ENCODE measurements around the gene SRRM4.

Gene SRRM4

DNA sequence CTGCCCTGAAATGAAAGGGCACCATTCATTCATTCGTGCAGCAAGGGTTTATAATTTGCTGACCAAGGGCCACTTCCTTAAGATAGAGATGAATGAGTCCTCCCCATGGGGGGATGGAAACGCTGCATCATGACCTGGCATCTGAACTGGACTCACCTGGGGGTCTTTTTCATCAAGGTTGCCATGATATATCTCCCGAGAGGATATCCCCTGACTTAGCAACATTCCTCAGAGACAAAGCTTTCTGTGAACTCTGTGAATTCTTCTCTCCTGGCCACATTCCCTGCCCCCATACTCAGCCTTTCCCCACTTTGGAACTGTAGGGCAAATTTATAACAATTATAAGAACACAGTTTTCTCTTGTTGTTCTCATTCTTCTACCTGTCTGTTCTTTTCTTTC is 30.8 kb downstream of the SRRM4 start:
- Mint-ChIP-seq H3K9me3 (peaks cover 10% of the 10 kb centered on the region), H3K27ac (no peak overlapping the region), H3K4me1 (peaks cover 11% of the 10 kb centered on the region), H3K27me3 (ENCODE audit: low read depth) (peaks cover 11% of the 10 kb centered on the region), H3K4me3 (no peak overlapping the region), H3K36me3 (ENCODE audit: low read depth) (no peaks in the 10 kb centered on the region)
- TF ChIP-seq, protein P1, sequence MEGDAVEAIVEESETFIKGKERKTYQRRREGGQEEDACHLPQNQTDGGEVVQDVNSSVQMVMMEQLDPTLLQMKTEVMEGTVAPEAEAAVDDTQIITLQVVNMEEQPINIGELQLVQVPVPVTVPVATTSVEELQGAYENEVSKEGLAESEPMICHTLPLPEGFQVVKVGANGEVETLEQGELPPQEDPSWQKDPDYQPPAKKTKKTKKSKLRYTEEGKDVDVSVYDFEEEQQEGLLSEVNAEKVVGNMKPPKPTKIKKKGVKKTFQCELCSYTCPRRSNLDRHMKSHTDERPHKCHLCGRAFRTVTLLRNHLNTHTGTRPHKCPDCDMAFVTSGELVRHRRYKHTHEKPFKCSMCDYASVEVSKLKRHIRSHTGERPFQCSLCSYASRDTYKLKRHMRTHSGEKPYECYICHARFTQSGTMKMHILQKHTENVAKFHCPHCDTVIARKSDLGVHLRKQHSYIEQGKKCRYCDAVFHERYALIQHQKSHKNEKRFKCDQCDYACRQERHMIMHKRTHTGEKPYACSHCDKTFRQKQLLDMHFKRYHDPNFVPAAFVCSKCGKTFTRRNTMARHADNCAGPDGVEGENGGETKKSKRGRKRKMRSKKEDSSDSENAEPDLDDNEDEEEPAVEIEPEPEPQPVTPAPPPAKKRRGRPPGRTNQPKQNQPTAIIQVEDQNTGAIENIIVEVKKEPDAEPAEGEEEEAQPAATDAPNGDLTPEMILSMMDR (IDR thresholded peaks at IDR 0.05; ENCODE audit: unreplicated experiment in 3 of 3) = no peak

DNA sequence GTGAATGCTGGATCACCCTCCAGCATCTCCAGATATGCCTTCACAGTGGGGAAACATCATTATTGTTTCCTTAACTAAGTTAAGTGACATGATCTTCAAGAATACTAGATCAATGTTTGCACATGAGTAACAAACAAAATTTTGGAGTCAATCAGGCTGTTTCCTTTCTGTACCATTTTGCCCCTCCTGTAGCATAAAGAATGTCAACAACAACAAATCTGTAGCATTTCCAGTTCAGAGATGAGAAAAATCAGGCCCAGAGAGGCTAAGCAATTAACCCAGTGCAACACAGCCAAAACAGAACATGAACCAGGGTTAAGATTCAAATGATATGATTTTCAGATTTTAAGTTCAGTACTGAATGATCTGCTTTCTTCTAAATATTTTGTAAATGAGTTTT is 31.7 kb downstream of the SRRM4 start:
- Mint-ChIP-seq H3K36me3 (ENCODE audit: low read depth) (no peaks in the 10 kb centered on the region), H3K27ac (no peak overlapping the region), H3K4me3 (no peak overlapping the region), H3K27me3 (ENCODE audit: low read depth) (peaks cover 13% of the 10 kb centered on the region), H3K9me3 (peaks cover 10% of the 10 kb centered on the region), H3K4me1 (peaks cover 7% of the 10 kb centered on the region)
- TF ChIP-seq, protein P1 (IDR thresholded peaks at IDR 0.05; ENCODE audit: unreplicated experiment in 3 of 3) = no peak

DNA sequence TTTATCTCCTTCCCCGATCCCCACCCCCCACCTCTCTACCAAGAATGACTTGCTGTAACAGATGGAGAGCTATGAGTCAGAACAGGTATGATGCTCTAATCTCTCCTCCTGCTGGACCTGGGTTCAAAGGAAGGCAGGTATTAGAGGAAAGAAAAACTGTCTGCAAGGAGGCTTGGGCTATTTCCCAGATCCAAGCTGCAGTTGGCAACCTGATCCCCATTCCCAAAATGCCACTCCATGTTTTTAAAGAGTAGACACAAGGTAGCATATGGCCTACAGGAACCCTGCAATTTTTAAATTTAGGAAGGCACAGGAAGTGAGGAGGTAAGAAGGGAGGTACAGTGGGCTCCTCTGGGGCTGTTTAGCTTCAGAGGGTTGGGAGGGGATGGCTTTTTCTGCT is 33.0 kb downstream of the SRRM4 start:
- Mint-ChIP-seq H3K4me1 (no peaks in the 10 kb centered on the region), H3K9me3 (peaks cover 7% of the 10 kb centered on the region), H3K36me3 (ENCODE audit: low read depth) (no peaks in the 10 kb centered on the region), H3K27me3 (ENCODE audit: low read depth) (peaks cover 13% of the 10 kb centered on the region), H3K4me3 (no peak overlapping the region), H3K27ac (no peak overlapping the region)
- TF ChIP-seq, protein P1 (IDR thresholded peaks at IDR 0.05; ENCODE audit: unreplicated experiment in 3 of 3) = no peak

DNA sequence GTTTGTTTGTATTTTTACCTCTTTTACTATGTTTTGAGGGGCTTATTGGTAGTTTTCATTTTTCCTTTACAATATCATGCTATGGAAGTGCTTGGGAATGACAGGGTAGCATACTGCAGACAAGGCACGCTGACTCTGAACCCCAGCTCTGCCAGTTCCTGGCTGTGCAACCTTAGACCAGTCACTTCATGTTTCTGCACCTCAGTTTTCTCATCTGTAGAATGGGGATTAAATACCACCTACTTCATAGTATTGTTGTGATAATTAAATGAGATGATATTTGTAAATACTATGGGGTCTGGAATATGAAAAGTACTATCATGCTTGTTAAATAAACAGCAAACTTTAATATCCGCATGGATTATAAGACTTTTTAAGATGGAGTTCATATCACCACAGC is 35.4 kb downstream of the SRRM4 start:
- H3K27ac Mint-ChIP-seq = no peak overlapping the region
- H3K4me1 Mint-ChIP-seq = no peaks in the 10 kb centered on the region
- TF ChIP-seq, protein P1 (IDR thresholded peaks at IDR 0.05; ENCODE audit: unreplicated experiment in 3 of 3) = no peak
- no peaks in the 10 kb centered on the region for H3K36me3 Mint-ChIP-seq (ENCODE audit: low read depth)
- H3K4me3 Mint-ChIP-seq = no peak overlapping the region
- peaks cover 5% of the 10 kb centered on the region for H3K9me3 Mint-ChIP-seq
- peaks cover 20% of the 10 kb centered on the region for H3K27me3 Mint-ChIP-seq (ENCODE audit: low read depth)

DNA sequence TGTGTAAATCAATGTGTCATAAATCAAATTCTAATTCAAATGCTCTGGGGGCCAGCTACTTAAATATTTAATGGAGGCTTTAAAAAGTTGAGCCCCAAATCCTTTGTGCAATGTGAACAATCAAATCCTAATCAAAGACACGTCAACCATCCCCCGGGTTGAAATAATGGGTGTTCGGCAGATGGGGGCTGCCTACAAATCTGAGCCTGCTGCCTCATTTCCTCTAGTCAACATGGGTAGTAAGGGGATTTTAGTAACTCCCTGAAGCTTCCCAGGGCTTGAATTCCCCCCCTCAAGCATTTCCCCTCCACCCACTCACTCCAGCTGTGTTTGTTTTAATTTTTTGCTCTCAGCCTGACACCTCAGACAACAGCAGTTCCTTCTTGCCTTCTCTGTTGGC is 37.8 kb downstream of the SRRM4 start:
- no peaks in the 10 kb centered on the region for H3K9me3 Mint-ChIP-seq
- H3K27ac Mint-ChIP-seq = no peak overlapping the region
- no peaks in the 10 kb centered on the region for H3K4me1 Mint-ChIP-seq
- no peaks in the 10 kb centered on the region for H3K36me3 Mint-ChIP-seq (ENCODE audit: low read depth)
- H3K27me3 Mint-ChIP-seq (ENCODE audit: low read depth) = peaks cover 24% of the 10 kb centered on the region
- H3K4me3 Mint-ChIP-seq = no peak overlapping the region
- TF ChIP-seq, protein P1 (IDR thresholded peaks at IDR 0.05; ENCODE audit: unreplicated experiment in 3 of 3) = no peak

DNA sequence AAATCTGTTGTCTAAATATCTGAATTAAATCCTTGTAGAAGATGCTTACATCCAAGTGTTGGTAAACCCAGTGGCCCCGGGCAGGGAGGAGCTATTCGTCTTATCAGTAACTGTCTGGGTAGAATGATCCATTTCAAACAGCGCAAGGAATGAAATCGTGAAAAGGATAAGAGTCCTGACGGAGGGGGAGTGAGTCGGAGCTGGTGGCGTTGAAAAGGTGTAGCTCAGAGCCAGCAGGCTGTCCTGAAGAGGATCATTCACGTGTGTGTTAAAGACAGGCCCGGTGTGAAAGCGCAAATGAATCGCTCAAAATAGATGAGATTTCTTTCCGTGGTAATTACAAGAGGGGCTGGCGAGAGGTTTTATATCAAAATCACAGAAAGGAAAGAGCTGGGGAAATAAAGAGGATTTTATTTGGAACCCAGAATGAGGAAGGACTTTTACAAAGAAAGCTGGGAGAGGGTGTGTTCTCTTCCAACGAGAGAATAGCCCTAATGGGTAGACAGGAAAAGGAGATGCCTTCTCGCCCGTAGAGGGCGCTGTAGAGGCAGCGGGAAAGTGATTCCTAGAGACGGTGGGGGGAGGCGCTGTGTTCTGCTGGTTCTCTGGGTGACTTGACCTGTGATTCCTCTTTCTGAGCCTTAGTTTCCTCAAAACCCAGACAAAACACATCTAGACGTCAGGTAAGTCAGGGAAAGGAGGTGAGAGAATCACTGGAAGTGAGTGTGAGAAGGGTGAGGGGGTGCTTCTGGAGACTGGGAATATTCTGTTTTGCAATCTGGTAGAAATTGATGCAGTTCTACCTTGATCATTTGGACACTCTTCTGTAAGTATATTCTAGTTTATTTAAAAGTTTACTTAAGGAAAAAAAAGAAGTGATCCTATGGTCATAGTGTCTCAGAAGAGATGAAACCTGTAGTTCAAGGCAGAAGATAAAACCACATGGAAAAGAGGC is 39.3 kb downstream of the SRRM4 start:
- Mint-ChIP-seq H3K4me3 (no peak overlapping the region), H3K27me3 (ENCODE audit: low read depth) (peaks cover 26% of the 10 kb centered on the region), H3K36me3 (ENCODE audit: low read depth) (no peaks in the 10 kb centered on the region)

More for the DNA sequence above, 39.3 kb downstream of the SRRM4 start:
- Mint-ChIP-seq H3K9me3 (no peaks in the 10 kb centered on the region), H3K4me1 (no peaks in the 10 kb centered on the region), H3K27ac (no peak overlapping the region)
- TF ChIP-seq, protein P1 (IDR thresholded peaks at IDR 0.05; ENCODE audit: unreplicated experiment in 3 of 3) = peak in 2 of 3 experiments; percentile 17 to 42

All from nephron (organoid).